DND-41 (cell line): ENCODE results near the gene ZSCAN25.

Experiments
- CTCF ChIP-seq: IDR thresholded peaks from 2 replicates; pipeline ENCODE4 v1.5.1; 2012; ENCODE audit warnings: borderline replicate concordance, low read length, moderate library complexity, mild to moderate bottlenecking; ENCODE audit not compliant: poor library complexity, severe bottlenecking; ENCODE audit errors: extremely low read depth
- EZH2 ChIP-seq: IDR thresholded peaks from 3 replicates; pipeline ENCODE4 v1.6.1; 2012; ENCODE audit warnings: borderline replicate concordance, low read depth, mild to moderate bottlenecking, moderate library complexity, low read length, inconsistent platforms; ENCODE audit not compliant: severe bottlenecking

GRCh38 chr7:99588868-99589267, 27.9 kb upstream of the ZSCAN25 start:
- no peak for TF ChIP-seq CTCF
- no peak for TF ChIP-seq EZH2
